Hepatocyte (in vitro differentiated cells): ENCODE measurements around the gene ZNF771.

ENCODE experiments used
- CTCF ChIP-seq: fragments of 200-600 bp; sonication (generic); IDR thresholded peaks from 2 replicates; pipeline ENCODE4 v1.5.1; 2016; ENCODE audit warnings: antibody characterized with exemption, mild to moderate bottlenecking; ENCODE audit not compliant: poor library complexity
- EZH2 ChIP-seq: fragments of 200-600 bp; sonication (generic); IDR thresholded peaks from 2 replicates; pipeline ENCODE4 v1.6.1; 2016; ENCODE audit warnings: antibody characterized with exemption, mild to moderate bottlenecking, borderline replicate concordance
- EZH2phosphoT487 ChIP-seq: fragments of 200-600 bp; sonication (generic); IDR thresholded peaks from one replicate; pipeline ENCODE4 v1.6.1; 2018; ENCODE audit warnings: antibody characterized with exemption, mild to moderate bottlenecking, low read depth, moderate library complexity; ENCODE audit not compliant: unreplicated experiment, severe bottlenecking

DNA sequence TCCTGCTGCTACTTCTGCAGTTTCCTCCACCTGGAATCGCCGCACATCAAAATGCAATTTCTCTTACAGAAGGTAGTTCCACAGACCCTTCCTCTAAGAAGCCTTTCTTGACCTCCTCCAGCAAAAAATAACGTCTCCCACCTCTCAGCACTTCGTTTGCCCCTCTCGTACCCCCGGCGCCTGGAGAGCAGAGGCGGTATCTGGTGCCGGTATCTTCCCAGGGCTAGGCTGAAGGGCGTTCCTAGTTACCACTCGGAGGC is 21.9 kb downstream of the ZNF771 start:
- TF ChIP-seq CTCF (no peak), EZH2 (no peak), EZH2phosphoT487 (no peak)
